HG02610 (cell line): Measurements from ENCODE around the gene UST.
A peak's percentile ranks its signal among the peaks of the same experiment; 100 is the strongest.

Experiments
- ATAC-seq: cut with Tn5 transposase; IDR thresholded peaks from one replicate; pipeline ENCODE4 v1.9.1; 2021; ENCODE audit warnings: mild to moderate bottlenecking, moderate library complexity; ENCODE audit not compliant: unreplicated experiment

UST gene

GRCh38 chr6:148795563-148795962 is 48.7 kb downstream of the UST start:
- ATAC-seq, result no peak

DNA sequence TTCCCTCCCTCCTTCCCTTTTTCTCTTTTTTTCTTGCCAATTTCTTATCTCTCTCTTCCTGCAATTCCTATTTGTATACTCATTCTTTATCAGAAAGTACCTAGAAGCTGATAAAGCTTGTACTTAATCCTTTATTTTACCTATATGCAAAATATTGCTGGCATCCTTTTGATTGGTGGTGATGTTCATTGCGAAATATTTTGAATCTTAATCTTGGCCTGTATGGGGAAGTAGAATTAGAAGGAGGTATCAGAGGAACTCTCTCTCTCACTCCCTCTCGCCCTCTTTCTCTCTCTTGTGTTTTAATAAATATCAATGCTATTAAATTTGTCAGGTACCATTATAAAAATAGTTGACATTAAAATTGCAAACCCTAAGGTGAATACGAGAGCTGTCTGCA is 52.8 kb downstream of the UST start:
- no peak for ATAC-seq

GRCh38 chr6:148800536-148800935 is 53.7 kb downstream of the UST start:
- no peak for ATAC-seq

DNA sequence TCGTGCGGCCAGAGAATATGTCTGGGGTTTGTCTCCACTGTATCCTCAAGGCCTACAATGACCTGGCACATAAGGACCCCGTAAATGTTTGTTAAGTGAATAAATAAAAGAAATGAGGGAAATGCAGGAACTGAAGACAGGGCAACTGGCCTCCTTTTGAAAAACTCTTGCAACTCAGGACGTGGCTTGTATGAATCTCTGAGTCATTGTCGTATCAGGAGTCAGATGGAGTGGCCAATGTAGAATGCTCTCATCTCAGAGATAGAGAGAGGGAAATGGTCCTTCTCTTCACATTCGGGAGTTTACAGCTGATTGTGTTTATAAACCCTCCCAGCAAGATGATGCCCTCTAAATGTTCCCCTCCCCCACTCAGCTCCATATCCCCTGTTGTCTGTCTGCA is 57.1 kb downstream of the UST start:
- ATAC-seq, result no peak

- no peak for ATAC-seq
Observed at GRCh38 chr6:148805777-148806176, 58.9 kb downstream of the UST start.

DNA sequence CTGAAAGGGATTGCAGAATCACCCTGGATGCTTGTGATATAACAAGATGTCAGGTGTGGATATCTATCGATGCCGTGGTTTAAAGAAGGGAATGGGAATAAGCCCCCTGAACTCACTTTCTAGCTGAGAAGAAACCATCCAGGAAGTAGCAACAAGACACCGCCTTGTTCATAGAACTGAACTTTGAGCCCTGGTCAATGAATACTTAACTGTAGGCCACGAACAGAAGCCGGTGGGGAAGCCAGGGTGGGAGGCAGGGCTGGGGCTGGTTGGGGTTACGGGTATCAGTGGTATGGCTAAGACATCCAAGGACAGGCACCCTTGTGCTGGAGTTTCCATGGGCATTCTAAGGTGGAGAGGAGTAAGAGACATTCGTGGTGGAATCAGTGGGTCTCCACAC is 61.0 kb downstream of the UST start:
- no peak for ATAC-seq

- ATAC-seq, result no peak
Observed at GRCh38 chr6:148808786-148809304, 62.0 kb downstream of the UST start.

DNA sequence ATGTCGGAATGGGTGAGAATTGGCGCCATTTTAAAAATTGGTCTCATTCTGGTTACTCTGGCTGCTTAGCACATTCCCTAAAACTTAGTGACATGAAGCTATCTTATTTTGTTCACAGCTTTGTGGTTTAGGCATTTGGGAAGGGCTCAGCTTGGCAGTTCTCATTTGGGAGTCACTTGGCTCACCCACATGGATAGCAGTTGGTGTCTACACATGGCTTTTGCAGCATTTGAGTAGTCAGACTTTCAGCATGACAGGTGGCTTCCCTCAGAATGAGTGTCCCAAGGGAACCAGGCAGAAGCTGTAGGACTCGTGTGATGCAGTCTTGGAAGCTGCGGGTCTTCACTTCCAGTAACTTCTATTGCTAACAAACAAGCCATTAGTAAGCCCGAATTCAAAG is 64.6 kb downstream of the UST start:
- no peak for ATAC-seq

- no peak for ATAC-seq
Observed at GRCh38 chr6:148814082-148814790, 67.4 kb downstream of the UST start.

DNA sequence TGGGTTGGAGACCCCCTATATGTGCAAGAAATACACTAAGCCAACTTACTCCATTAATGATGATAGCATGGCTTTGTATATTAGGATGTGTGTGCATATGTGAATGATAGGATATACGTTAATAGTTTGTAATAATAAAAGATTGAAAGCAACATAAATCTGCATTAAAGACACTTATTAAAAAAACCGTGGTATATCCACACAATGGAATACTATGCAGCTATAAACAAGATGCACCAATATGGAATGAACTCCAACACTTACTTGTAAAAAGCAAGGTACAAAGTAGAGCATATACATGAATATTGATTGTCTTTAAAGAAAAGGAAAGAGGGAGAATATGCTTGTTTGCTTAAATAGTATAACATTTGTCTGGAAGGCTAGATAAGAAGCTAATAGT is 68.0 kb downstream of the UST start:
- ATAC-seq, result no peak

GRCh38 chr6:148816117-148816516 is 69.3 kb downstream of the UST start:
- ATAC-seq, result no peak

GRCh38 chr6:148817689-148818088 is 70.9 kb downstream of the UST start:
- ATAC-seq, result no peak

DNA sequence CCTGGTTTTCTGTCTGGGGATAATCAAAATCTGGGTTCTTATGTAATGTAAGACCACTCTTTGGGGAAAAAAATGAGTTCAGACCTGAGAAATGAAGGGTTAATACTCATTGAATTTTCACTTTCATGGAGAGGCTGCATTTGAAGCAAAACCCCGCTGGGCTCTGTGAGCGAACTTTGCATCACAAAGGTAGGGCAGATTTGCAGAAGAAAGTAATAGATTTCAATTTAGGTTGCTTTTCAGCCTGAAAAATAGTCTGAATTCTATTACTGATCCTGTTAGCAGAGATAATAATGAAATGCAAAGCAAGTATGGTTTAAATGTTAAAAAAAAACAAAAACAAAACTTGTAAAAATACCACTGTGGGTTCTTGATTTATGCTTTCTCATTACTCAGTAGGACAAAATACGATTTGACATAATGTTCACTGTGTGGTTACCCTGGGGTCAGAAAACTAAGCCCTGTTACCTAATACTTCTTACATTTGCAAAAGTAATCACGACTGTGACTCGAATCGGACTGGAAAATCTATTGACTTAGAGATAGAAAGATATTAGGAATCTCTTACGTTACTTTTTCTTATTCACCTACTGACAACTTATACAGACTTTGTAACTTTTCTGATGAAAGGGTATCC is 72.2 kb downstream of the UST start:
- ATAC-seq, result no peak

DNA sequence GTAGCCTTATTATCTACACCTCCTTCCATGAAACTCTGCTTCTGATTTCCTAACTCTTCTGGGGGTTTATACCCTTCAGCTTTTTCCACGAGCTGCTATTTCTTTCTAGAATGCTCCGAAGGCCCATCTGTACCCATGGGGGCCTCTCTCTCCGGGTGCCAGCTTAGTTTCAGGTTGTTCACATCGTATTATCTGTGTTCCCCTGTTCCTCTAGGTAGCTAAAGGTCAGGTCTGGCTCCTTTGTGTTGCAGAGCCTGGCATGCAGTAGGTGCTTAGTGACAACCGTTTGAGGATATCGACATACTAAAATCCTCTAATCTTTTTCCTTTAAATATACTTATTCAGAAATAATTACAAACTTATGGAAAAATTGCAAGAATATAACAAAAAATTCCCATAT is 73.0 kb downstream of the UST start:
- no peak for ATAC-seq

DNA sequence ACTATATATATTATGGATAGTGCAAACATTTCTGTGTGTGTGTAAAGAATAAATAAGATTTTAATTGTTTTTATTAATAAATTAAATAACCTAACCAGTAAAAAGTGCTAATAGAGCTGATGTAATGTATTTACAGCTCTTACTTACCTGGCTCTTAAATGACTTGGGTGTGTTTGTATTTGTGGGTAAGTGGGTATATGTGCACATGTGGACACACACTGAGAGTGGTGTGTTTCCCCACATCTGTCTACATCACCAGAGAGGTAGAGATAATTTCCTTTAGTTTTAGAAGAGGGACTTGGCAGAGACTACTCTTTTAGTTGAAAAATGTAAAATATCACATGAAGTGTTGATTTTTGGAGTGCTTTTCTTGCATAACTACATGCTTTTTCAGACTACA is 76.0 kb downstream of the UST start:
- ATAC-seq, result no peak

DNA sequence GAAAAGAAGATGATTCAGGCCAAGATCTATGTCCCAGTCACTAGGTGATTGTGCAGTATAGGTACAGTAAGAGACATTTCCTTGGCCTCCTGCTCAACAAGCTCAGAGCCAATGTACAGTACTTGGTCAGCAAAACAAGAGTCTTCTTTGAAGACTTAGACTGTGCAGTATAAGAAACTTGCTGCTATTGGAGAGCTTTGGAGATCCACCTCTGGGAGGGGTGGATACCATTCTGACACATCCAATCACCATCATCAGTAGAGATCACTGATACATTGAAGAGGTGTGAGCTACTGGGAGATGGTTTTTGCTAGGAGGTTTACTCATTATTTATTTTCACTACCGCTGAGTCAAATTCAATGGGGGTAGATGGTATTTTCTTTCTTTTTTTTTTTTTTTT is 77.5 kb downstream of the UST start:
- ATAC-seq, result no peak

- ATAC-seq, result no peak
Observed at GRCh38 chr6:148824960-148825359, 78.1 kb downstream of the UST start.

DNA sequence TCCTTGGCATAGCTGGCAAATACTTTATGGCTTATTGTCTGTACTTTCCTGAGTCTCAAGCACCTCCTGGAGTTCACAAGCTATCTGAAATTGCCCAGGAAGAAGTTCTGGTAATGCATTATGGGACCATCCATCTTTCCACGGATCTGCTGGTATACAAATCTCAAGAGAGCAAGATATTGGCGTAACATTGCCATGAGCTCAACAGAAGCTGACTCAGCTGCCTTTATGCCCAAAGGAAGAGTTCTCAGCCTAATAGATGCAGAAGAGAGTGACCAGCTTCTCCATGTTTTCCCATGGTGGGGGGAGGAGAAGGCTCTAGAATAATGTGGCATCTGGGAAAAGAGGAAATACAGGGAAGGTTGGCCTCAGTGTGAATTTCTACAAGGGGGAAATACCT is 78.7 kb downstream of the UST start:
- ATAC-seq, result no peak

- no peak for ATAC-seq
Observed at GRCh38 chr6:148827416-148828045, 80.7 kb downstream of the UST start.

GRCh38 chr6:148828047-148828446 is 81.2 kb downstream of the UST start:
- ATAC-seq, result no peak

DNA sequence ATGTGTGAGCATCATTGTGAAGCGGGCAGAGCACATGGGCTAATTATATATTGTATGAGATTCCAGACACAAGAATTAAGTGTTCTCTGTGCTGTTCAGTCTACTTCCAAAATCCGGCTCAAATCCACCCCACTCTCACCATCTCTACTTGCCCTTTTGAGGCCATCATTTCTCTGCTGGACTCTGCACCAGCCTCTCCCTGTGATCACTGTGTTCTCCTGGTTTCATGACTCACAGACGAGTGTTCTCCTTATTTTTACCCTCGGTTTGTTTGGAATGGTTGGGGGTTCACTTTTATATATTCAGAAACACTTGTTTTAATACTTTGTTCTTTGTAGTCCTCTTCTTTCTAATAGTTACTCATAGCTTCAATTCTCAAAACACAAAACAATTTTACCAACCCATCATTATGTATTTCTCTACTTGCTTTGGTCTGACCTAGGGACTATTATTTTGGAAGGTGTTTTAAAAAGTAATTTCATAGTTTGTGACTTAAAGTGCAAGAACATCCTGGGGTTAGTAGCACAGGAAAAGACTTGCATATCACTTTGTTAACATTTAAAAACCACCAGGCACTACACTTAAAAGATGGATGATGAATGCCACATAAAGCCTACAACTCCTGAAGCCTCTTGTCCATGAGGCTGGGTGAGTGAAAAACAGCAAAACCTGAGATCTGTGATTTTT is 82.7 kb downstream of the UST start:
- ATAC-seq, result no peak

DNA sequence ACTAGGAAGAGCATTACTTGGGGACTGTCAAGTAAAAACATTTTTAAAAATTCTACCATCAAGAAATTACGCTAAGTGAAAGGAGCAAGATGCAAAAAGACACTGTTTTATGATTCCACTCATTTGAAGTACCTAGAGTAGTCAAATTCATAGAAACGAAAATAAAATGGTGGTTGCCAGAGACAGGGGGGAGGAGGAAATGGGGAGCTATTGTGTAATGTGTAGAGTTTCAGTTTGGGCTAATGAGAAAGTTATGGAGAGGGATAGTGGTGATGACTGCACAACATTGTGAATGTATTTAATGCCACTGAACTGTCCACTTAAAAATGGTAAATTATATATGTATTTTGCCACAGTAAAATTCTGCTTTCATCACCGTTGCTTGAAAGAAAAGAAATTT is 83.8 kb downstream of the UST start:
- peak; percentile 65 for ATAC-seq
